IMR-90 (cell line): ENCODE data around the gene GATA2. TPM values are rescaled to one million over a fixed set of nuclear protein-coding genes. Genes with fewer than 3 reads are reported as not detected.

Experiments
- ATAC-seq: fragments of 200-7000 bp; cut with Tn5 transposase; 2 replicates; pipeline ENCODE4 v1.9.1; 2020; ENCODE audit warnings: low read depth, mild to moderate bottlenecking, moderate library complexity
- BruUV-seq: library from RNA; stranded (reverse); fragments of 400-500 nt; replicated peaks from 2 replicates; lab custom pipeline; 2021; lab: Mats Ljungman, UMichigan
- CTCF ChIA-PET: fragments of 300-600 bp; formaldehyde crosslinking; extraction: SDS; loops from one replicate; lab custom pipeline; 2021; ENCODE audit warnings: antibody characterized with exemption; lab: Yijun Ruan, JAX
- POLR2A ChIA-PET: fragments of 300-600 bp; sonication (Branson Sonifier 250); formaldehyde crosslinking; loops from one replicate; lab custom pipeline; 2022; ENCODE audit warnings: antibody characterized with exemption; ENCODE audit not compliant: unreplicated experiment; lab: Charles Lee
- DNase-seq: peaks from one replicate; pipeline ENCODE4 v3.0.0; 2013
- H2AFZ ChIP-seq: replicated peaks from 2 replicates; pipeline ENCODE3; 2013; ENCODE audit warnings: low read length, mild to moderate bottlenecking; ENCODE audit not compliant: poor library complexity
- H2AK5ac ChIP-seq: 2 replicates; pipeline ENCODE4 v1.6.1; 2013; ENCODE audit warnings: low read depth, low read length, inconsistent platforms
- H2AK9ac ChIP-seq: replicated peaks from 2 replicates; pipeline ENCODE3; 2013; ENCODE audit warnings: mild to moderate bottlenecking, low read depth, low read length, moderate library complexity; ENCODE audit not compliant: poor library complexity
- H2BK120ac ChIP-seq: 2 replicates; pipeline ENCODE4 v1.6.1; 2013; ENCODE audit warnings: low read depth, low read length, inconsistent platforms
- H2BK15ac ChIP-seq: 3 replicates; pipeline ENCODE4 v1.6.1; 2013; ENCODE audit warnings: low read depth, low read length, inconsistent platforms
- H2BK20ac ChIP-seq: 2 replicates; pipeline ENCODE4 v1.6.1; 2013; ENCODE audit warnings: low read depth, mild to moderate bottlenecking, inconsistent platforms, low read length, moderate library complexity
- H2BK5ac ChIP-seq: 2 replicates; pipeline ENCODE4 v1.6.1; 2013; ENCODE audit warnings: mild to moderate bottlenecking, low read depth, low read length, inconsistent platforms; ENCODE audit not compliant: poor library complexity, severe bottlenecking
- H3K14ac ChIP-seq: replicated peaks from 2 replicates; pipeline ENCODE4 v1.6.1; 2013; ENCODE audit warnings: low read depth, low read length, inconsistent platforms
- H3K18ac ChIP-seq: 2 replicates; pipeline ENCODE4 v1.6.1; 2013; ENCODE audit warnings: low read depth, low read length, control low read depth
- H3K23ac ChIP-seq: 2 replicates; pipeline ENCODE4 v1.6.1; 2013; ENCODE audit warnings: low read depth, low read length, inconsistent platforms
- H3K27ac ChIP-seq: 2 replicates; pipeline ENCODE4 v1.5.1; 2013; ENCODE audit warnings: mild to moderate bottlenecking, control low read depth, low read length; ENCODE audit not compliant: insufficient read depth
- H3K27me3 ChIP-seq: 2 replicates; pipeline ENCODE4 v1.6.1; 2013; ENCODE audit warnings: low read length; ENCODE audit not compliant: control insufficient read depth, insufficient read depth
- H3K36me3 ChIP-seq: 2 replicates; pipeline ENCODE4 v1.6.1; 2013; ENCODE audit warnings: low read length, mixed read lengths; ENCODE audit not compliant: control insufficient read depth, insufficient read depth
- H3K4ac ChIP-seq: 2 replicates; pipeline ENCODE4 v1.6.1; 2013; ENCODE audit warnings: low read depth, low read length, inconsistent platforms
- H3K4me1 ChIP-seq: 2 replicates; pipeline ENCODE4 v1.6.1; 2013; ENCODE audit warnings: low read length, mixed read lengths; ENCODE audit not compliant: control insufficient read depth, insufficient read depth
- H3K4me2 ChIP-seq: 2 replicates; pipeline ENCODE4 v1.6.1; 2013; ENCODE audit warnings: low read depth, mild to moderate bottlenecking, control low read depth, low read length, moderate library complexity
- H3K4me3 ChIP-seq: 2 replicates; pipeline ENCODE4 v1.5.1; 2013; ENCODE audit warnings: low read depth, mild to moderate bottlenecking, control low read depth, low read length, moderate library complexity; ENCODE audit not compliant: insufficient read depth
- H3K56ac ChIP-seq: 2 replicates; pipeline ENCODE4 v1.6.1; 2013; ENCODE audit warnings: low read length, inconsistent platforms; ENCODE audit not compliant: insufficient read depth; ENCODE audit errors: extremely low read depth
- H3K79me1 ChIP-seq, 2 experiments: 2 replicates each; pipeline ENCODE4 v1.6.1; 2013; ENCODE audit warnings: low read length in 2 of 2, inconsistent platforms in 1 of 2, low read depth in 1 of 2
- H3K9ac ChIP-seq: 2 replicates; pipeline ENCODE4 v1.6.1; 2013; ENCODE audit warnings: low read depth, low read length, control low read depth
- H3K9me1 ChIP-seq: 2 replicates; pipeline ENCODE4 v1.6.1; 2013; ENCODE audit warnings: low read length, inconsistent platforms; ENCODE audit not compliant: insufficient read depth
- H3K9me3 ChIP-seq: 2 replicates; pipeline ENCODE4 v1.6.1; 2013; ENCODE audit warnings: low read length; ENCODE audit not compliant: control insufficient read depth, insufficient read depth
- H4K20me1 ChIP-seq: 2 replicates; pipeline ENCODE4 v1.6.1; 2013; ENCODE audit warnings: low read length, inconsistent platforms; ENCODE audit not compliant: insufficient read depth
- H4K5ac ChIP-seq: 2 replicates; pipeline ENCODE4 v1.6.1; 2013; ENCODE audit warnings: mild to moderate bottlenecking, low read depth, low read length, control low read depth
- H4K8ac ChIP-seq, 2 experiments: 2 replicates each; pipeline ENCODE4 v1.6.1; 2013; ENCODE audit warnings: low read depth in 2 of 2, low read length in 2 of 2, control low read depth in 1 of 2, inconsistent platforms in 1 of 2
- H4K91ac ChIP-seq: 2 replicates; pipeline ENCODE4 v1.6.1; 2013; ENCODE audit warnings: low read depth, low read length, inconsistent platforms; ENCODE audit not compliant: insufficient read depth
- BHLHE40 ChIP-seq: fragments of 150-350 bp; IDR thresholded peaks from 2 replicates; pipeline ENCODE4 v1.6.1; 2016; ENCODE audit warnings: mild to moderate bottlenecking, low read depth, low read length
- CEBPB ChIP-seq: IDR thresholded peaks from 2 replicates; pipeline ENCODE4 v1.6.1; 2012; ENCODE audit warnings: low read depth, low read length, improper control_type of control experiment
- CHD1 ChIP-seq: IDR thresholded peaks from 2 replicates; pipeline ENCODE4 v1.6.1; 2012; ENCODE audit warnings: low read depth, low read length, improper control_type of control experiment
- CTCF ChIP-seq: conservative IDR thresholded peaks from 2 replicates; pipeline ENCODE4 v1.5.1; 2012; ENCODE audit warnings: mild to moderate bottlenecking, low read depth, low read length, improper control_type of control experiment
- ELK1 ChIP-seq: fragments of 150-350 bp; IDR thresholded peaks from 2 replicates; pipeline ENCODE4 v1.6.1; 2016; ENCODE audit warnings: low read depth, mild to moderate bottlenecking, low read length, moderate library complexity, borderline replicate concordance
- FOS ChIP-seq: fragments of 150-350 bp; IDR thresholded peaks from 2 replicates; pipeline ENCODE4 v1.6.1; 2016; ENCODE audit warnings: low read depth, low read length
- MAFK ChIP-seq: IDR thresholded peaks from 2 replicates; pipeline ENCODE4 v1.6.1; 2012; ENCODE audit warnings: low read depth, low read length, improper control_type of control experiment
- MAZ ChIP-seq: IDR thresholded peaks from 2 replicates; pipeline ENCODE4 v1.6.1; 2012; ENCODE audit warnings: low read depth, mild to moderate bottlenecking, low read length, improper control_type of control experiment, moderate library complexity, borderline replicate concordance
- MXI1 ChIP-seq: IDR thresholded peaks from 2 replicates; pipeline ENCODE4 v1.6.1; 2012; ENCODE audit warnings: low read depth, mild to moderate bottlenecking, low read length, moderate library complexity, borderline replicate concordance
- NFE2L2 ChIP-seq: fragments of 150-350 bp; IDR thresholded peaks from 2 replicates; pipeline ENCODE4 v1.6.1; 2016; ENCODE audit warnings: low read depth, mild to moderate bottlenecking, low read length
- POLR2A ChIP-seq: IDR thresholded peaks from 2 replicates; pipeline ENCODE4 v1.6.1; 2012; ENCODE audit warnings: mild to moderate bottlenecking, low read depth, low read length
- RAD21 ChIP-seq: IDR thresholded peaks from 2 replicates; pipeline ENCODE4 v1.6.1; 2012; ENCODE audit warnings: low read length, improper control_type of control experiment
- RCOR1 ChIP-seq: IDR thresholded peaks from 2 replicates; pipeline ENCODE4 v1.6.1; 2012; ENCODE audit warnings: mild to moderate bottlenecking, low read length, improper control_type of control experiment; ENCODE audit not compliant: insufficient replicate concordance
- RFX5 ChIP-seq: IDR thresholded peaks from 2 replicates; pipeline ENCODE4 v1.8.0; 2012; ENCODE audit warnings: low read depth, mild to moderate bottlenecking, low read length, moderate library complexity
- SMC3 ChIP-seq: fragments of 150-350 bp; IDR thresholded peaks from 2 replicates; pipeline ENCODE4 v1.6.1; 2016; ENCODE audit warnings: low read depth, mild to moderate bottlenecking, antibody characterized with exemption, low read length, moderate library complexity
- USF2 ChIP-seq: fragments of 150-350 bp; IDR thresholded peaks from 2 replicates; pipeline ENCODE4 v1.6.1; 2017; ENCODE audit warnings: mild to moderate bottlenecking, antibody characterized with exemption, low read length, low read depth
- WGBS, 2 experiments: methylation state at CpG; one replicate each; pipeline versions ENCODE4 v1.1.5 to v1.1.7; 2013; ENCODE audit warnings: missing lambda C conversion rate in 2 of 2; ENCODE audit not compliant: insufficient read length in 1 of 2; ENCODE audit errors: extremely low coverage in 2 of 2; 5-methylcytosine and 5-hydroxymethylcytosine counted together
- dilution Hi-C: fragments of 300-500 bp; cut with HindIII; formaldehyde crosslinking; loops from one replicate; pipeline ENCODE4 v1.14.3; 2018; ENCODE audit warnings: low sequenced_read_pairs; ENCODE audit not compliant: unreplicated experiment
- in situ Hi-C: fragments of 300-500 bp; cut with MboI; formaldehyde crosslinking; loops from 3 replicates; pipeline ENCODE4 v1.14.3; 2019; ENCODE audit warnings: low sequenced_read_pairs, inconsistent platforms, mixed read lengths
- intact Hi-C: fragments of 100-400 bp; cut with micrococcal nuclease; formaldehyde crosslinking; loops from 2 replicates; pipeline ENCODE4 v1.10.0; 2022
- polyA plus RNA-seq, 3 experiments: library from polyadenylated mRNA; depleted of rRNA; stranded (reverse); fragments of >200 nt; gene quantifications; 2 replicates each; pipeline ENCODE4 v1.2.3, GENCODE V29; 2012; ENCODE audit warnings: low replicate concordance in 1 of 3
- total RNA-seq: library from RNA; depleted of rRNA; stranded (reverse); fragments of >200 nt; gene quantifications from 2 replicates; pipeline ENCODE4 v1.2.3, GENCODE V29; 2012

GATA2 gene
- total and polyA plus RNA-seq, 2 of the 4 experiments (the other 2 are of a cell fraction): 2.2 to 13.5 TPM

- in situ Hi-C loops: no loop called here
Observed at GRCh38 chr3:128521715-128522114, 28.7 kb upstream of the GATA2 start.

More at GRCh38 chr3:128521715-128522114, 28.7 kb upstream of the GATA2 start:
- Histone ChIP-seq H3K27me3 (peaks cover 45% of the 10 kb centered on the region), H2AK5ac (no peak overlapping the region), H3K14ac (no peak overlapping the region), H3K9me1 (0 out of 2 replicates have a peak, but pooled peaks cover 3% of the 10 kb centered on the region), H3K27ac (no peak overlapping the region), H2BK120ac (no peak overlapping the region), H3K56ac (no peak overlapping the region), H3K4me3 (no peak overlapping the region), H3K36me3 (no peaks in the 10 kb centered on the region), H3K79me1 (no peaks in the 10 kb centered on the region), H3K4me1 (no peaks in the 10 kb centered on the region), H2AFZ (no peak overlapping the region), H3K18ac (no peak overlapping the region), H2AK9ac (no peak overlapping the region), H3K4ac (no peak overlapping the region), H4K20me1 (no peaks in the 10 kb centered on the region), H3K9ac (no peak overlapping the region), H4K5ac (no peak overlapping the region), H2BK15ac (no peak overlapping the region), H3K4me2 (no peak overlapping the region), H3K9me3 (no peaks in the 10 kb centered on the region; the same call in 1 of the 2 replicates), H2BK5ac (no peak overlapping the region), H3K23ac (no peak overlapping the region), H4K91ac (no peak overlapping the region), H4K8ac (no peak overlapping the region), H2BK20ac (no peak overlapping the region)
- BruUV-seq: no TSS peak
- no CpG with 5 or more reads among the region's 1 CpG for WGBS, 2 experiments
- ChIA-PET POLR2A (no interaction called here), CTCF (no interaction called here)
- no peak for TF ChIP-seq SMC3
- no peak for TF ChIP-seq RCOR1
- no peak for TF ChIP-seq RFX5
- no peak for TF ChIP-seq CHD1
- TF ChIP-seq CEBPB: no peak
- TF ChIP-seq CTCF: no peak
- TF ChIP-seq MAFK: no peak
- TF ChIP-seq MAZ: no peak
- no peak for TF ChIP-seq FOS
- TF ChIP-seq RAD21: no peak
- no peak for TF ChIP-seq POLR2A
- TF ChIP-seq USF2: no peak
- TF ChIP-seq NFE2L2: no peak
- no peak for TF ChIP-seq BHLHE40
- no peak for TF ChIP-seq MXI1
- no peak for TF ChIP-seq ELK1
- dilution Hi-C loops: no loop called here
- intact Hi-C loops: no loop called here
- ATAC-seq (no peak; the same call in 1 of the 2 replicates), DNase-seq (no peak)
